HG02938 (cell line): ENCODE results near the gene KCNJ5.

Experiments used
- ATAC-seq: cut with Tn5 transposase; IDR thresholded peaks from one replicate; pipeline ENCODE4 v1.9.1; 2021; ENCODE audit warnings: mild to moderate bottlenecking, moderate library complexity; ENCODE audit not compliant: unreplicated experiment

Gene KCNJ5

GRCh38 chr11:128868841-128869671 is 22.1 kb upstream of the KCNJ5 start:
- ATAC-seq, result no peak

DNA sequence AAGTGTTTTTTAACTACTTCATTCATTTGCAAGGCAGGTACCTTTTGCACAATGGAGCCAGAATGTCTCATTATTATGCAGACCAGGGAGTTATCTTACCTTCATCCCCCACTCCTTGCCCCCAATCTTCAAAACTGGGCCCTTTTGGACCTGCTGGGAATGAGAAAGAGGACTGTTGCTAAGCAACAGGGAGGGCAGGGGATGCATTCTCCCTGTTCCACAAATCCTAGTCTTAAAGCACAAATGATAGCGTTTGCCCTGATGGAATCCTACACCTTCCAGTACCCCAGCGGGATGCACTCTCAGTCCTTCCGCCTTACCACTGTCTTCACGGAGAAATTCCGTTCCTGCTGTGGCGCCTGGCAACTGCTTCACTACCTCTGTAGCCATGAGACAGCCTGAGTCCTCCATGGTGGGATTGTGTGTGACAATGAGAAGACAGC is 20.0 kb upstream of the KCNJ5 start:
- no peak for ATAC-seq

DNA sequence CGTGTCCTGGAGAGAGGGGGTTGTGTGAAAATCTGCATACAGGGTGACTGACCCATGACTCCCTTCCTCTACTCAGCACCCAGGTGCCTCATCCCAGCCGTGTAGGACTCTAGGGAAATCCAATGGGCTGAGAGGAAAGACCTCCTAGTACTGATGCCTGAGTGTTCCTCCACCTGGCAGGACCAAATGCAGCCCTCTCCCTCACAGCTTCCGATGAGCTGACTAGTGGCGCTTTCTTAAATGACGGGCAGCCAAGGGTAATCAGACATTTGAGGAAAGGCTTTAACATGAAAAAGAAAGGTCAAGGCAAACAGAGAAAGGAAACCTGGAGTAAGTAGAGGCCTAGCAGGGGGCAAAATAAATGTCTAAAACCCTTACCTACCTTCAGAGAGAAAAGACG is 19.1 kb upstream of the KCNJ5 start:
- no peak for ATAC-seq

- no peak for ATAC-seq
These were observed 18.6 kb upstream of the KCNJ5 start for GRCh38 chr11:128872594-128872993.

GRCh38 chr11:128874427-128874826 is 16.7 kb upstream of the KCNJ5 start:
- ATAC-seq, result no peak

DNA sequence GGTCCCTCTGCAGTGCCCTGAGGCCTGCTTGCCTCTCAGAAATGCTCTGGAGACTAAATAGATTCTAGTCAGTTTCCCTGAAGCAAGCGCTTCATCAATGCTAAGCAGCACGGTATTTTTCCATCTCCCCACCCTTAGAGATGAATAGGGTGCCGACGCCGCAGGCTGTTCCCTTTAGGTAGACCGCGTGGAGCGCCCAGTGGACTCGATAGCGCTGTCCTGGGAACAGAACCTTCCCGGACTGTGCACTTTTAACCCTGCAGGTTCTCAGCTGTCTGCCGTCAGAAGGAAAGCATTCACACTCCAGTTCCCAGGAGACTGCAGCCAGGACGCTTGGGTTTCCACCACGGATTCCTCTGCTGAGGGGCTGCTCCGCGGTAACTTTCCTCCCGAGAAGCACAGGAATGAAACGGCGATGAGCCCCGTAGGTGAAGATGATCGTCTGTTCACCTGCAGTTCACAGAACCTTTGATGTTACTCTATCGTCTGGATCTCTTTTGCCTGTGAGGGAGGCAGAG is 15.0 kb upstream of the KCNJ5 start:
- no peak for ATAC-seq

DNA sequence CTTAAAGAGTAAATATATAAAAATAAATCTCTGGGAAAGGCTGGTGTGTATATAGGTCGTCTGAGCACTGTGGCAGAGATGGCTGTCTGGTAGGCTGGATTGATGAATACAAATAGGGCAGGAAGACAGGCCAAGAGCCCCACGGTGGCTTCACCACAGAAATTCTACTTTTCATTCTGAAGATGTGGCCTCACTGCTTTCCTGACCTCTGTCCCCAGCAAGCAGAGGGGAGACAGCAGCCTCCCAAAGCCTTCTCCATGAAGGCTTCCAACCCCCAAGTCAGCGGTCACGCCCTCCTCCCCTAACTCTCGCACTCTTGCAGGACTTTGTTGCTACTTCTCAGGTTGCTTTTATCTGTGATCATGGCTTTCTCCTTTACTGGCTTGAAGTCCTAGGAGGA is 13.4 kb upstream of the KCNJ5 start:
- no peak for ATAC-seq

DNA sequence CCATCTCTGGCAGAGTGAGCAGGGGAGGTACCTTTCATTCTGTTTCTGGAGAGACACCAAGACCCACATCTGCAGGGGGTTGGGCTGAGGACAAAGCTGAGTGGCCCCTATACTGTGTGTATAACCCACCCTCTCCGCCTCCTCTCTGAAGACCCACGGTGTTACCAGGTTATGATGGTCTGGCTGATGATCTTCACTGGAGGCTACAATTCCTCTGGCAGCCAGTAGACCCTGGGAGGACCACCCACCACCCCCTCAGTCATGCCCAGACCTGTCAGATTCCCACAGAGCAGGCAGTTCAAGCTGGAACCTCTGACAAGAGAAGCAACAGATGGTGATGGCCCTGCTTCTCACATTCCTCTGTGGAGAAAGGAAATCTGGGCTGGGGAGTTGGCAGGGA is 12.7 kb upstream of the KCNJ5 start:
- ATAC-seq, result no peak

DNA sequence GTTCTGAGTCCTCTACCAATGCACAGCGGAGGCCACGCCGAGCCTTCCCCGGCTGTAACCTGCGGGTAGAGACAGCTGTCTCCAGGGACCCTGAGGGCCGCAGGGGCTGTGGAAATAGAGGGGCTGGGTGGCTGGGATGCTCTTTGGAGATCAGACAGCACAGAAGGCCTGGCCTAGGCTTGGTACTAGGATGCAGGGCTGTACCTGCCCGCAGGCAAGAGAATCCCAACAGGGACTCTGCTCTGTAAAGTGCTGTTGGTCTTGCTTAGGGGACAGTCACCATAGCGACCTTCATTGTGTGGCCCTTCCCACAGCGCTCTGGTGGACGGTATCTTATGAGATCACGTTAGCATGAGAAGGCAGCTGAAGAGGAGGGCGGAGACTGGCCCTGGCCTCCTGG is 11.3 kb upstream of the KCNJ5 start:
- ATAC-seq, result no peak

DNA sequence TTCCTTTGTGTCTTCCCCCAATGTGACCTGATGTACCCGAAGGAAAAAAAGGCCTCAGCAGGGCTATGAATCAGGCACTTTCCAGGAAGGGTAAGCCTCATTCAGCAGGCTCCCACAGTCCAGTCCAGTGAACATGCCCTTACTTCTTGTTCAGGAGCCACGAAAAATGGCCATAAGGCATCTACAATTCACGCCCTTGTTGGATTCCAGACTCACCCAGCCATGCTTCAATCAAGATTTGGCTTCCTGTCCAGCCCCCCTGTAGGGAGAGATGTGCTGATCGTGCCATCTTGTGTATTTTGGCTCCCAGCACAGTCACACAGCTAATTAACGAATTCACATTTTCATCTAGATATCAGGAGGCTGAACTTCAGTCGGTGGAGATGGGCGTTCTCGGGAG is 9.9 kb upstream of the KCNJ5 start:
- ATAC-seq, result no peak

DNA sequence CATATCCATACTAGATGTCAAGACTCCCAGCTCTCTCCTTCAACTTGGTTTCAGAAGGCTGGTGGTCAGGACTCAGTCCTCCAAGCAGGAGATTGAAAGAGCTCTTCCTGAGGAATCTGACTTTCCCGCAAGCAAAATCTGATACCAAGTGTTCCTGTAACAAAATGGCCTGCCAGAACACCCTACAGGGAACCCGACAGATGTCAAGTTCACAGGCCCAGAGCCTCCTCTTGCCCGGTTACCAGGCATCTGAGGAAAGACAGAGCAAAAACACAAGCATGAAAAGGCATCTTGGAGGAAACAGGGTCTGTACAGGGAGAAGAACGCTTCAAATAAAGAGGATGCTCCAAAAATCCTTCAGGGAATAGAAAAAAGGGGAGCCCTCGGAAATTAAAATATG is 8.7 kb upstream of the KCNJ5 start:
- ATAC-seq, result no peak

GRCh38 chr11:128884054-128884453 is 7.1 kb upstream of the KCNJ5 start:
- ATAC-seq, result no peak

- ATAC-seq, result peak; percentile 83
These were observed 6.3 kb upstream of the KCNJ5 start for GRCh38 chr11:128884703-128885338.

- no peak for ATAC-seq
These were observed 4.6 kb upstream of the KCNJ5 start for GRCh38 chr11:128886406-128887124.

DNA sequence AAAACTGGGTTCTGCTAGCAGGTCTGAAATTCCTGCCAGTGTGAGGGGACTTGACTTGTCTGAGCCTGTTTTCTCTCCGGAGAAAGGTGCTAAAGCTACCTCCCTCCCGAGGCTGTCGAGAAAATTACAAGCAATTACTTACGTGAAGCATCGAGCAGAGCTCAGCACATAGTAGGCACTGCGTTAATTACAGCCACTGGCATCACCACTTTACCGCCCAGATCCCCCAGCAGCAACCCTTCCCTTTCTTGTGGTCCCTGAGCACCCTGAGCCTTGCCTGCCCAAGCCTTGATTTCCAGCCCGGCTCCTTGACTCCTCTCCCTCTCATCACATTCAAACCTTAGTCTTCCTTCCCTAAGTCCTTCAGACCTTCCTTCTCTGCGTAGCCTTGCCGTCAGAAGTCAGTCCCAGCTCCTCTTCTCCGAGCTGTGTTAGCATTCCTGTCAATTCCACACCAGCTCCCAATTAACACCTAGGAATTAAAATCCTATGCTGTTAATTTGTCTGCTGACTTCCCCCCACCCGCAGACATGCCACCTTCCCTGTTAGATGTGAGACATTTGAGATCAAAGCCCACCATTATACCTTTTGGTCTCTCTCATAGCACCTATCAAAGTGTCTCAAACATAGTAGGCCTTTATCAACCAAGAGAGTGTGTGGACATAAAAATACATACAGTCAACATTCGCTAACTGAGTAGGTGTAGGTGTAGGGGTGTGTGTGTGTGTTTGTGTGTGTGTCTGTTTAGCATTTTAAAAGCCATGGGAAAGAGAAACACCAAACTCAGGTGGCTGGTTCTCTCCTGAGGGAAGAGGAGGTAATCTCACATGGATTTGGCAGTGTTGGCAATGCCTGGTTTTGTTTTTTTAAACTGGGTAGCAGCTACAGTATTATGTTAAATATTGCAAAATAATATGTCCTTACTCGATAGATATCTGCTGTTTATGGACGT is 2.8 kb upstream of the KCNJ5 start:
- ATAC-seq, result no peak

DNA sequence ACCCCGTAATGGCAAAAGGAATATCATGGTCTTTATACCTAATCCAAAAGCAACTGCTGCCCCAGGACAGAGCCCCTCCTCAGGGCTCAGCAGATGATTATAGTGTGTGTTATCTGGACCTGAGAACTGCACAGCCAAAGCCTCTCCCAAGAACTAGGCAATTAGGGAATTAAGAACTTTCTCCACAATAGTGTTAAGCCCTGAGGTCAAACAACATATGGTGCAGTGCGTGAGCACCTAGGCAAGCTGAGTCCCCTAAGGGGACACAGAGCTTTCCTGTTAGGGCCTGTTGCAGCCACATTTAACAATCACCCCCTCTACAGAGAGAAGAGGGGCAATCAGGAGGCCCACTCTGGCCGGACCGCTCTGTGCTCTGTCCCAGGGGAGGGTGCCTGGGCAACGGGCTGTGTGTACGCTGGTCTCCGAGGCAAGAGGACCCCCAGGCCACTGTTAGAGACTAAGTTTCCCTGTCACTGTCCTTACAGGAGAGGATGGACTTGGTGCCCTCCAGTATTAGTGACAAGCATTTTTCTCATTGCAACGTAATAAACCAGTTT is 1.4 kb upstream of the KCNJ5 start:
- ATAC-seq, result no peak

- ATAC-seq, result no peak
These were observed 977 bp upstream of the KCNJ5 start for GRCh38 chr11:128890216-128890542.

- ATAC-seq, result no peak
These were observed 800 bp downstream of the KCNJ5 start for GRCh38 chr11:128891913-128892398.

DNA sequence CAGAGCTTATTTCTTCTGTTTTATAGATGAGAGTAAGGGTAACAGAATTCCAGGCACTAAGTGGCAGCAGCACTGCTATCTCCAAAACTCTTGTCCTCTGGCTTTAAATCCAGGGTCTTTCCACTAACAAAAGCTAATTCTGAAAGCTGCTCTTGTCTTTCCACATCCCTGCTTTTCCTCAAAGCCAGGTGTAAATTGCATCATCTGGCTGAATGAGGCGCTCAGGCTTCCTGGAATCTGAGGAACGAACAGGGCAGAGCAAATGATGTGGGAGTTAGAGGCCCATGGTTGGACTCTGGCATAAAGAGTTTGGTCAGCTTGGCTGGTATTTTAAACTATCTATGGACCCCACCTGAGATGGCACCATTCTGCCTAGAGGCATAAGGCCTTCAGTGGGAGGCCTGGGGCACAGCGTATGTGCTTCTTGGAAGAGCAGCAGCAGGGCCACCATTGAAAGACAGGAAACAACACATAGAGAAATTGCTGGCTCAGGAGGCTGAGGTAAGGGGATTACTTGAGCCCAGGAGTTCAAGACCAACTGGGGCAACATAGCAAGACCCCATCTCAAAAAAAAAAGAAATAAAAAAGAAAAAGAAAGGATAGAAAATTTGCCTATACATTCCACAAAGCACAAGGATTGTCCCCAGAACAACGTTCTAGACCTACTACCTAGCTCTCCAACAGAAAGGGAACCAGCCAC is 1.9 kb downstream of the KCNJ5 start:
- ATAC-seq, result no peak
